GM23248 (cell line): ENCODE results near the gene PCBP3.

Source experiments
- EZH2 ChIP-seq: fragments of 200-600 bp; sonication (generic); IDR thresholded peaks from 2 replicates; pipeline ENCODE4 v1.6.1; 2018; ENCODE audit warnings: antibody characterized with exemption, mild to moderate bottlenecking; ENCODE audit not compliant: insufficient read depth, poor library complexity, severe bottlenecking
- EZH2phosphoT487 ChIP-seq: fragments of 200-600 bp; sonication (generic); IDR thresholded peaks from 2 replicates; pipeline ENCODE4 v1.6.1; 2018; ENCODE audit warnings: antibody characterized with exemption, moderate library complexity, mild to moderate bottlenecking, low read depth; ENCODE audit not compliant: insufficient read depth

- no peak for TF ChIP-seq EZH2
- TF ChIP-seq EZH2phosphoT487 = no peak
Observed at GRCh38 chr21:45599146-45599581, 44.4 kb upstream of the PCBP3 start.
